NCI-H460 (cell line): ENCODE data around the gene ANKRD13B. TPM values are rescaled to one million over a fixed set of nuclear protein-coding genes. Genes with fewer than 3 reads are reported as not detected.
"Not testable (repeated sequence)": the region's sequence is repeated elsewhere in the genome, so short reads cannot be mapped to it uniquely, and the experiment has no call there.

Experiments
- DNase-seq: peaks from one replicate; pipeline ENCODE4 v3.0.0-alpha.2; 2016; ENCODE audit warnings: low read depth; ENCODE audit errors: extremely low read depth
- total RNA-seq: library from RNA; depleted of rRNA; stranded (reverse); fragments of >200 nt; shearing (Covaris generic); gene quantifications from 2 replicates; pipeline ENCODE4 v1.2.3, GENCODE V29; 2014

ANKRD13B gene
- total RNA-seq, 1 experiment from 2014 or later, result 14.7 TPM

GRCh38 chr17:29629839-29630238 lies 36.9 kb downstream of the ANKRD13B start:
- DNase-seq, result no peak

GRCh38 chr17:29630630-29631193 lies 37.8 kb downstream of the ANKRD13B start:
- DNase-seq, result no peak

GRCh38 chr17:29633886-29634285 lies 41.0 kb downstream of the ANKRD13B start:
- no peak for DNase-seq

GRCh38 chr17:29640413-29640812 lies 47.5 kb downstream of the ANKRD13B start:
- DNase-seq, result no peak

GRCh38 chr17:29640981-29641642 lies 48.2 kb downstream of the ANKRD13B start:
- DNase-seq, result no peak

- DNase-seq, result no peak
Observed at GRCh38 chr17:29642171-29642611, 49.3 kb downstream of the ANKRD13B start.

- no peak for DNase-seq
Observed at GRCh38 chr17:29643817-29644160, 50.9 kb downstream of the ANKRD13B start.

GRCh38 chr17:29645515-29646051 lies 52.7 kb downstream of the ANKRD13B start:
- DNase-seq, result no peak

GRCh38 chr17:29648005-29648404 lies 55.1 kb downstream of the ANKRD13B start:
- no peak for DNase-seq

- DNase-seq, result no peak
Observed at GRCh38 chr17:29649359-29649758, 56.4 kb downstream of the ANKRD13B start.

- no peak for DNase-seq
Observed at GRCh38 chr17:29650396-29650795, 57.5 kb downstream of the ANKRD13B start.

GRCh38 chr17:29651913-29652312 lies 59.0 kb downstream of the ANKRD13B start:
- DNase-seq, result not testable (repeated sequence)

GRCh38 chr17:29652976-29653375 lies 60.0 kb downstream of the ANKRD13B start:
- no peak for DNase-seq

- no peak for DNase-seq
Observed at GRCh38 chr17:29653995-29654714, 61.2 kb downstream of the ANKRD13B start.

- no peak for DNase-seq
Observed at GRCh38 chr17:29655323-29655722, 62.4 kb downstream of the ANKRD13B start.

GRCh38 chr17:29659155-29659554 lies 66.2 kb downstream of the ANKRD13B start:
- no peak for DNase-seq

GRCh38 chr17:29661213-29661612 lies 68.3 kb downstream of the ANKRD13B start:
- DNase-seq, result no peak

GRCh38 chr17:29663155-29663554 lies 70.2 kb downstream of the ANKRD13B start:
- peak; percentile 41 for DNase-seq
